Endothelial cell of hepatic sinusoid (primary cell): ENCODE results near the gene IZUMO2.
"Not testable (repeated sequence)": the region's sequence is repeated elsewhere in the genome, so short reads cannot be mapped to it uniquely, and the experiment has no call there.

Source experiments
- in situ Hi-C: cut with HindIII; loops from 2 replicates; pipeline ENCODE4 v1.10.0; 2017; ENCODE audit warnings: low sequenced_read_pairs

Gene IZUMO2

GRCh38 chr19:50187937-50188336 lies 24.9 kb upstream of the IZUMO2 start:
- in situ Hi-C loops: no loop called here

GRCh38 chr19:50184196-50184595 lies 21.1 kb upstream of the IZUMO2 start:
- in situ Hi-C loops: loop anchor here (5.0 kb wide), 1 partner anchor 98 kb away; no protein-coding TSS in a partner anchor

- in situ Hi-C loops: loop anchor here (5.0 kb wide), 1 partner anchor 101 kb away; no protein-coding TSS in a partner anchor
Measured at GRCh38 chr19:50181121-50181520, 18.0 kb upstream of the IZUMO2 start.

- in situ Hi-C loops: no loop called here
Measured at GRCh38 chr19:50178859-50179537, 15.9 kb upstream of the IZUMO2 start.

- in situ Hi-C loops: no loop called here
Measured at GRCh38 chr19:50178320-50178719, 15.2 kb upstream of the IZUMO2 start.

- in situ Hi-C loops: no loop called here
Measured at GRCh38 chr19:50176775-50177174, 13.7 kb upstream of the IZUMO2 start.

- in situ Hi-C loops: no loop called here
Measured at GRCh38 chr19:50175924-50176323, 12.8 kb upstream of the IZUMO2 start.

- in situ Hi-C loops: no loop called here
Measured at GRCh38 chr19:50174100-50174793, 11.2 kb upstream of the IZUMO2 start.

- in situ Hi-C loops: no loop called here
Measured at GRCh38 chr19:50173127-50173526, 10.0 kb upstream of the IZUMO2 start.

- in situ Hi-C loops: no loop called here
Measured at GRCh38 chr19:50172726-50173125, 9.6 kb upstream of the IZUMO2 start.

- in situ Hi-C loops: no loop called here
Measured at GRCh38 chr19:50171752-50172151, 8.7 kb upstream of the IZUMO2 start.

GRCh38 chr19:50167314-50167721 lies 4.2 kb upstream of the IZUMO2 start:
- in situ Hi-C loops: no loop called here

GRCh38 chr19:50159078-50159477 lies 4.0 kb downstream of the IZUMO2 start:
- in situ Hi-C loops: no loop called here

- in situ Hi-C loops: no loop called here
Measured at GRCh38 chr19:50158577-50158976, 4.5 kb downstream of the IZUMO2 start.

- in situ Hi-C loops: no loop called here
Measured at GRCh38 chr19:50155520-50156109, 7.5 kb downstream of the IZUMO2 start.

GRCh38 chr19:50154529-50154928 lies 8.6 kb downstream of the IZUMO2 start:
- in situ Hi-C loops: no loop called here

- in situ Hi-C loops: no loop called here
Measured at GRCh38 chr19:50152578-50152977, 10.5 kb downstream of the IZUMO2 start.

- in situ Hi-C loops: no loop called here
Measured at GRCh38 chr19:50148528-50148927, 14.6 kb downstream of the IZUMO2 start.

GRCh38 chr19:50147462-50148423 lies 15.3 kb downstream of the IZUMO2 start:
- in situ Hi-C loops: no loop called here

GRCh38 chr19:50141921-50142320 lies 21.2 kb downstream of the IZUMO2 start:
- in situ Hi-C loops: not testable (repeated sequence)
